IPS-11a (cell line): Measurements from ENCODE around the gene NAIF1.

Experiments
- H3K4me3 ChIP-seq: one replicate; pipeline ENCODE4 v1.5.1; 2013; ENCODE audit warnings: low read depth, low read length, control low read depth

NAIF1 gene

DNA sequence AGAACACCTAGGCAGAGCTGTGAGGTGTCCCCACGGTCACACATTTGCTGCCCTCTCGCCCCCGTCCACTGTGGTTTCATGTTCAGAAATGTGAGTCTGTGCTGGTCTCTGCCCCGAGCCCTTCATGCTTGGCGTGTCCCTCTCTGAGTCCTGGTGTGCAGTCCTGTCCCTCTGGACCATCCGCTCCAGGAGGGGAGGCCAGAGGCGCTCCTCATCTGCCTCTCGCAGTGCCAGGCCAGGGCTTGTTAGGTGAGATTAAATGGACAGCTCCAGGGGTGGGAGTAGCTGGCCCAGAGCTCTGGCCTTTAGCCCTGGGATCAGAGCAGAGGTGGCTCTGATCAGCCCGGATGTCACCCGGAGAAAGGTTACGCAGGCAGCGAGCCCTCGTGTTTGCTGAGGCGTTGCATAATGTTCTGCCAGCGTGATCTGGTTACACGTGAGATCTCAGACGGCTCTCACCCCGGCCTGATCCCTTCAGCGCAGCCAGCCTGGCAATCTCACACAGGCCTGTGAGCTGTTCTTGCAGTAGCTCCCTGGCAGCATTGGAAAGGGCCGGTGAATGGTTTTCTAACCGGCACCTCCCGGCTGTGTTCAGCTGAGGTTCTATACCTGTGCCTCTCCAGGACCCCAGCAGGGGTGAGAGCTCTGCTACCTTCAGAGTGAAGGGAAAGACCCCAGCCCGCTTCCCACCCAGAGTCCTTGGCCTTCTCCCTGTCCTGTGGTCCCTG is 35.9 kb upstream of the NAIF1 start:
- no peak overlapping the region for H3K4me3 ChIP-seq

- no peak overlapping the region for H3K4me3 ChIP-seq
Observed at GRCh38 chr9:128102196-128102595, 35.1 kb upstream of the NAIF1 start.

DNA sequence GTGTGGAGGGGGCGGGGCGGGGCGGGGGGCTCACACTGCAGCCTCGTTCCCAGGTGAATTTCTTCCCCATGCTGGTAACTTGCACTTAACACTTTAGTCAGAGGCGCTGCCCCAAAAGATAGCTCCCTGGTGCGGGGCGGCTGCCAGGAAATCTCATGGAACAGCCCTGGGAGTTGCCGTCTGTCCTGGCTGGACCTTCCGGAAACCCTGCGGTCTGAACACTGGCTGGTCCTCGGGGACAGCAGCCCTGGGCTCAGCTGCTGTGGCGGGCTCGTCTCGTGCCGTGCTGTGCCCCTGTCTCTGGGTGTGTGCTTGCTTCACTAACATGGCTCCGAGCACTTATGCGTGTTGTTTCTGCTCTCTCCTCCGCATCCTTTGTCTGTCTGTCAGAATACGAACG is 34.6 kb upstream of the NAIF1 start:
- H3K4me3 ChIP-seq, result no peak overlapping the region

DNA sequence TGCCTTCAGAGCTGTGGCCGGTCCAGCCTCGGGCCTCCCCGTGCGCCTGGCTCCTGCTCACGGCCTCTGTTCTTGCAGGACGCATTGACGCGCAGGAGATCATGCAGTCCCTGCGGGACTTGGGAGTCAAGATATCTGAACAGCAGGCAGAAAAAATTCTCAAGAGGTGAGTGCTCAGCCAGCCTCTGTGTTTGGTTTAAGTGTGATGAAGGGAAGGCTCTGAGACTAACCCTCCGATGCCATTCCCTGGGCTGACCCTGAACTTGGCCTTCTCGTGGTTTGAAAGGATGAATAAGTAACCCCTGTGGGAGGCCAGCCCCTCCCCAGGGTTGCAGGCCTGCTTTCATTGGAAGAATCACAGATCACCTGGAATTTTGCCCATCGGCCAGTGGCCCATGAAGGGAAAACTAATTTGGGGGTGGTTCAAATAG is 34.1 kb upstream of the NAIF1 start:
- no peak overlapping the region for H3K4me3 ChIP-seq

- H3K4me3 ChIP-seq, result no peak overlapping the region
Observed at GRCh38 chr9:128100581-128100980, 33.5 kb upstream of the NAIF1 start.

DNA sequence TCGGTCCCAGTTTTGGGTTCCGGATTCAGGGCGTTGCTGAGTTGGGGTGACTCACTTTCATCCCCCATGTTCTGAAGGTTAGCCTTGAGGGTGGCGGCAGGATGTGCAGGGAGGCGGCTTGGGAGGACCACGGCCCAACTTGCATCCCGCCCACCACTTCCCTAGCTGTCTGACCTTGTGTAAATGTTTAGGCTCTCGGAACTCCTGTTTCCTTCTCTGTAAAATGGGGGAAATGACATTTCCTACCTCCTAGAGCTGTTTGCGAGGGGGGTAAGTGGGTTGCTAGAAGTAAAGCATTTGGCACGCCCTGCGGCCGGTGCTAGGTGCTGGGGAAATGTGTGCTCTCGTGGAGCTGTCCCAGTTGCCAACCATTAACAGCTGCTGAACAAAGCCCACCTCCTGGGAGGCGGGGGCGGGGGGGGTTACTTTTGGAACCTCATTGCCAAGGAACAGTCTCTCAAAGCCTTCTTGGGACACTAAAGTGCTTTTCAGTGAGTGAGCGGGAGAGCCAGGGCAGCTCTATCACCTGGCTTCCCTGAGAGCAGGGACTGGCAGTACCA is 32.9 kb upstream of the NAIF1 start:
- H3K4me3 ChIP-seq, result no peak overlapping the region

- H3K4me3 ChIP-seq, result peak overlapping the region; percentile 70
Observed at GRCh38 chr9:128099231-128099931, 32.3 kb upstream of the NAIF1 start.

DNA sequence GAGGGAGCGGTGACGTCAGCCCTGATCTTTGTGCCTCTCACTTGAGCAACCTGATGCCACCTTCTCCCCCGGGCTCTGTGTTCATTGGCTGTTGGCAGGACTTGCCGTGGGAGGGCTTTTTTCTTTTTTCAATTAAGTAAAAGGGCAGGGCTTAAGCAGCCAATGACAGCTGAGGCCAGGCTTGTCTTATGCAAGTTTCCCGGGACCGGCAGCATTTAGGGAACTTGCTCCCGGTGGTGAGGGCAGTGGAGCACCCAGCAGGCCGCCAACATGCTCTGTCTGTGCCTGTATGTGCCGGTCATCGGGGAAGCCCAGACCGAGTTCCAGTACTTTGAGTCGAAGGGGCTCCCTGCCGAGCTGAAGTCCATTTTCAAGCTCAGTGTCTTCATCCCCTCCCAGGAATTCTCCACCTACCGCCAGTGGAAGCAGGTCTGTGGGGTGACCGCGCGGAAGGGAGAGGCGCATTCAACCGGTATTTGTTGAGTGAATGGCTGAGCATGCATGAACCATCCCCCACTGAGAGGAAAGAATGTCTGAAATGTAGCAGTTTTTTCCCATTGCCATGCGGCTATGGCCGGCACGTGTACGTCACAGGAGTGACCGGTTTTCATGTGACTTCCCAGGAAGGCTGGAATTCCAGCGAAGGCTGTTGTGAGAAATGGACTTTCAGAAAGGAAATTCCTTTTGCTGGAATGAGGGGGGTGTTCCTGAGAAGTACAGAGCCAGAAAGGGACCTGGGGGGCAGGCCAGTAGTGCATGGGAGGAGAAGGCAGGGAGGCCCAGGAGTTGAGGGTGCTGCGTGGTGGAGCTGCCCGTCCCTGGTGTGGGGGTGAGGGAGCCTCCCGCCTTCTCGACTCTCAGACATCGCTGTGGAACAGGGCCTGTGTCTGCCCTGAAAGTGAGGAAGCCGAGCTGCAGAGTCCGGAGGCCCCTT is 31.4 kb upstream of the NAIF1 start:
- peak overlapping the region; percentile 70 for H3K4me3 ChIP-seq

GRCh38 chr9:128097543-128098296 is 30.6 kb upstream of the NAIF1 start:
- H3K4me3 ChIP-seq, result no peak overlapping the region

DNA sequence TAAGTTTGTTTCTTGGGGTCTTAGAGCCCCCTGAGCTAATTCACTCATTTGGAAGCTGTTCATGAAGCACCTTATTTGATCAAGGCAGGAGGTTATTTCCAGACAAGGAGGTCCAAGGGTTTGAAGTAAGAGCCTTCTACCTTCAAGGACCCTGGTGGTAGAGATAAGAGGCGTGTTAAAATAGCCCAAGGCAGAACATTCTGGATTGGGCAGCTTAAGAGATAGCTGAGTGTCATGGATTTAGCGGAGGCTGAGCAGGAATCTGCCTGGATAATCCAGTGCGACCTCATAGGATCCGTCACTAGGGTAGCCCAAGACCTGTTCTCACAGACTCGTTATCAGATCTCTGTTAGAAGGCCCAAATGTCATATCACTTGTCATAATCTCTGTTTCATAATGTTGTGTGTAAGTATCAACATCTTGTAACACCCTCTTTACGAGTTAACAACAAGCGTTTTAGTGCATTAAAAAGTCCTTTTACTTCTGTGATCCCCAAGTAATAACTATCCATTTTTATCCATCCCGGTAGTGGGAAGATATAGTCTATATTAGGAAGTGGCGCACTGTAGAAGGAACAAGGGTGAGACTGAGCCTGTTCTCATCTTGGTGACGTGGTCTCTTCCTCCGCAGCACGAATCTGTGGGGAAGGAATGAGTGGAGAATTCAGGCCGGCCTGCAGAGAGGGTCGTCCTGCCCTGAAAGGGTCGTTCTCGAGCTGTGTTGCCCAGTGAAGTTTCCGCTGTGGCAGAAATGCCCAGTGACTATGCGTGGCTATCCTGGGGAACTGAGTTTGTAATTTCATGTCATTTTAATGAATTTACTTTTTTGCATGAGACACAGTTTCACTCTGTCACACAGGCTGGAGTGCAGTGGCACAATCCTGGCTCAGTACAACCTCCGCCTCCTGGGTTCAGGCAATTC is 29.8 kb upstream of the NAIF1 start:
- H3K4me3 ChIP-seq, result no peak overlapping the region

- no peak overlapping the region for H3K4me3 ChIP-seq
Observed at GRCh38 chr9:128094950-128095544, 27.9 kb upstream of the NAIF1 start.

- no peak overlapping the region for H3K4me3 ChIP-seq
Observed at GRCh38 chr9:128094166-128094949, 27.2 kb upstream of the NAIF1 start.

DNA sequence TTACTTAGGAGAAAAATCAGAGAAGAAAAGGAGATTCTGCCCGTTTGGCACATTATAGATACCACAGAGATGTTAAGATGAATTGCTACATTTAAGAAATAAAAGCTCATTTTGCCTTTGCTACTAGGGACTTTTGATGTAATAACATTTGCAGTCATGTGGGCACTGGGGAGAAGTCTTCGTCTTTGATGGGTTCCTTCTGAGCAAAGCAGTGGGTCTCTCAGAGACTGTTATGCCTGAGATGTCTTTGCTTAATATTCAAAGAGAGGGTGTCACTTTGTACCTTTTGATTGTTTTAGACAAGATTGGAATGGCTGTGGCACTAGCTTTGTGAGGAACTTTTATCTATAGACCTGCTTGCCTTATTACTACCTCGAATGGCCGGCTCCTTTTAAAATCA is 25.9 kb upstream of the NAIF1 start:
- H3K4me3 ChIP-seq, result no peak overlapping the region

- H3K4me3 ChIP-seq, result no peak overlapping the region
Observed at GRCh38 chr9:128092199-128092977, 25.3 kb upstream of the NAIF1 start.

DNA sequence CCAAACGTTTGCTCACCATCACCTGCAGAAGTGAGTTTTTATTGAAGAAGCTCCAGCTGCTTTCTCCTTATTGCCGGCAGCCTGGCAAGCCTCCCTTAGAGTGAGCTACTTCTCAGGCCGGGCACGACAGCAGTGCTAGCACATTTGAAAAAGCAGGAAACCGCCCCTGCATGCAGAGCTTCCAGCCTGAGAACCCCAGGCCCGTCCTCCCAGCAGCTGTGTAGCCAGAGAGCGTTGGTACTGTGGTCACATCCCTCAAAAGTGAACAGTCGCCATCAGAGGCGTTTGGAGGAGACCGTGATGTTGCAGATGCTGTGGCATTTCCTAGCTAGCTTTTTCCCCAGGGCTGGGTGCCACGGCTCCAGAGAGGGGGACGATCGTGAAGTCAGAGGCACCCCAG is 24.5 kb upstream of the NAIF1 start:
- H3K4me3 ChIP-seq, result no peak overlapping the region

DNA sequence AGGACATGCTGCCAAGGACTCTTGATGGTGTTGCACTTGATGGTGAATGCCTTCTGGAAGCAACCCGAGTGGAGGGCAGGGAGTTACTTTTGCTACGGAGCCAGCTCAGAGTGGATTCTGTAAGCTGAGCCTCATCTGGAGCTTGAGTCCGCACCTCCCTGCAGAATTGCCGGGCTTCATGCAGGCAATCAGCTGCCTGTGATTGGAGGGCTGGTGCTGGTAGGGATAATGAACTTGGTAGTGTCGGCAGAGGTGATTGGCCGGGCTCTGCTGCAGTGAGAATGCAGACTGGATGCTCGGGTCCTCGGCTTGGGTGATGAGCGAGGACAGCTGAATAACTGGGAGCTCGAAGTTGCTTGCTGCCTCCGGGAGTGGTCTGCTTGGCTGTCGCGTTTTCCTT is 24.0 kb upstream of the NAIF1 start:
- H3K4me3 ChIP-seq, result no peak overlapping the region

DNA sequence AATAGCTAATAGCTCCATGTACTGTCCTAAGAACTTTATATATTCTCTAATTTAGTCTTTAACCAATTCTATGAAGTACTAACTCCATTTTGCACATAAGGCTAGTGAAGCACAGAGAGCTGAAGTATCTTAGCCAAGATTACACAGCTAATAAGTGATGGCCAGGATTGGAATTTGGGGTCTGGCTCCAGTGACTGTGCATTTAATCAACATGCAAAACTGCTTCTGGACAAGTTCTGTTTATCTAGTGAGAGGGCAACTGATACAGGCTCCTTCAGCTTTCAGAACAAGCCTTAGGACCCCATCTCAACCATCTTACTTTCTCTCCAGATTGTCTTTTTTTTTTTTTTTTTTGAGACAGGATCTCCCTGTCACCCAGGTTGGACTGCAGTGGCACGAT is 22.2 kb upstream of the NAIF1 start:
- H3K4me3 ChIP-seq, result no peak overlapping the region
